Activated CD4-positive, alpha-beta T cell treated with anti-CD3 and anti-CD28 coated beads for 24 hours (primary cell): ENCODE results near the gene NPTX1.

Source experiments
- DNase-seq, 2 donors: peaks; one replicate each; pipeline ENCODE4 v3.0.0-alpha.2; 2020; ENCODE audit warnings: low read depth in 2 of 2

NPTX1 gene

GRCh38 chr17:80478487-80479245 is 2.3 kb upstream of the NPTX1 start:
- DNase-seq, result no peak

GRCh38 chr17:80477647-80478478 is 1.5 kb upstream of the NPTX1 start:
- no peak for DNase-seq

GRCh38 chr17:80476877-80477646 is 655 bp upstream of the NPTX1 start:
- no peak for DNase-seq

- DNase-seq, result no peak
Measured at GRCh38 chr17:80474961-80475909, 1.2 kb downstream of the NPTX1 start.

GRCh38 chr17:80474231-80474960 is 2.0 kb downstream of the NPTX1 start:
- no peak for DNase-seq

- no peak for DNase-seq
Measured at GRCh38 chr17:80473701-80474100, 2.7 kb downstream of the NPTX1 start.

GRCh38 chr17:80472996-80473395 is 3.4 kb downstream of the NPTX1 start:
- DNase-seq, result no peak

GRCh38 chr17:80471922-80472321 is 4.5 kb downstream of the NPTX1 start:
- DNase-seq, result no peak

GRCh38 chr17:80470603-80471002 is 5.8 kb downstream of the NPTX1 start:
- no peak for DNase-seq

GRCh38 chr17:80469667-80470066 is 6.7 kb downstream of the NPTX1 start:
- no peak for DNase-seq

- no peak for DNase-seq
Measured at GRCh38 chr17:80468781-80469493, 7.5 kb downstream of the NPTX1 start.

- DNase-seq, result no peak
Measured at GRCh38 chr17:80468242-80468641, 8.2 kb downstream of the NPTX1 start.

GRCh38 chr17:80466188-80466705 is 10.2 kb downstream of the NPTX1 start:
- DNase-seq, result no peak

GRCh38 chr17:80465327-80465974 is 11.0 kb downstream of the NPTX1 start:
- no peak for DNase-seq

- no peak for DNase-seq
Measured at GRCh38 chr17:80464486-80464885, 11.9 kb downstream of the NPTX1 start.

GRCh38 chr17:80463784-80464400 is 12.5 kb downstream of the NPTX1 start:
- DNase-seq, result no peak

- DNase-seq, result no peak
Measured at GRCh38 chr17:80461528-80462160, 14.8 kb downstream of the NPTX1 start.

- DNase-seq, result no peak
Measured at GRCh38 chr17:80460429-80460834, 16.0 kb downstream of the NPTX1 start.
